Nephron progenitor cell (in vitro differentiated cells): ENCODE measurements around the gene COL28A1.
"Not testable (repeated sequence)": the region's sequence is repeated elsewhere in the genome, so short reads cannot be mapped to it uniquely, and the experiment has no call there.

Experiments
- DNase-seq: peaks from one replicate; pipeline ENCODE4 v3.0.0; 2021
- H3K27ac Mint-ChIP-seq: 2 replicates; pipeline ENCODE4 v1.8.0; 2021; ENCODE audit warnings: mild to moderate bottlenecking, moderate library complexity, mixed read lengths
- H3K27me3 Mint-ChIP-seq: 2 replicates; pipeline ENCODE4 v1.8.0; 2021; ENCODE audit warnings: mild to moderate bottlenecking, low read depth, mixed read lengths; ENCODE audit not compliant: poor library complexity
- H3K36me3 Mint-ChIP-seq: 2 replicates; pipeline ENCODE4 v1.8.0; 2021; ENCODE audit warnings: low read depth, mixed read lengths
- H3K4me1 Mint-ChIP-seq: 2 replicates; pipeline ENCODE4 v1.8.0; 2021; ENCODE audit warnings: mixed read lengths
- H3K4me3 Mint-ChIP-seq: 2 replicates; pipeline ENCODE4 v1.8.0; 2021; ENCODE audit warnings: mild to moderate bottlenecking, moderate library complexity, mixed read lengths
- H3K9me3 Mint-ChIP-seq: 2 replicates; pipeline ENCODE4 v1.8.0; 2021; ENCODE audit warnings: mild to moderate bottlenecking, moderate library complexity, mixed read lengths
- CTCF ChIP-seq: fragments of 200-600 bp; sonication (generic); IDR thresholded peaks from 2 replicates; pipeline ENCODE4 v1.5.0; 2021; ENCODE audit warnings: antibody characterized with exemption

The COL28A1 gene

GRCh38 chr7:7408001-7408770 lies 127.5 kb downstream of the COL28A1 start:
- Mint-ChIP-seq H3K4me3 (no peak overlapping the region), H3K36me3 (peaks cover 6% of the 10 kb centered on the region)

DNA sequence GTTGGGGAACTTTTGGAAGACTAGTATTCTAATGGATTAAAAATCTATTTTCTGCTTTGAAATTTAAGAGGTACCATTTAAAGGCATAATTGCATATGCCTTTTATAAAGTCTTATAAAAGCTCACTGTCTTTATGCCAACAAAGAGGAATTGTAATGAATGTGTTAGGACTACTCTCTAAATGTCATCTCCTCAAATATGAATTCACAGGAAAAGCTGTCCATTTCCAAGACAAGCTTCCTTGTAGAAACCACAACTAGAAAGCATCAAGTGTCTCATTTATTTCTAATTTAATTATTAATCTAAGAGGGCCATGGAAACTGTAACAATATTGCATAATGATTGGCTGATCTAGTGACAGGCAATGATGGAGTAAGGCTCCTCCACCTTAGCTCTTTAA lies 130.2 kb downstream of the COL28A1 start:
- Mint-ChIP-seq H3K9me3 (peaks cover 13% of the 10 kb centered on the region), H3K4me1 (peaks cover 5% of the 10 kb centered on the region), H3K27ac (no peak overlapping the region), H3K4me3 (no peak overlapping the region), H3K27me3 (no peaks in the 10 kb centered on the region), H3K36me3 (peaks cover 6% of the 10 kb centered on the region)
- TF ChIP-seq CTCF: no peak
- DNase-seq: no peak

More at GRCh38 chr7:7408001-7408770, 127.5 kb downstream of the COL28A1 start:
- Mint-ChIP-seq H3K27me3 (peaks cover 3% of the 10 kb centered on the region), H3K9me3 (peaks cover 13% of the 10 kb centered on the region), H3K27ac (no peak overlapping the region), H3K4me1 (peaks cover 5% of the 10 kb centered on the region)
- DNase-seq: no peak
- TF ChIP-seq CTCF: no peak

GRCh38 chr7:7399707-7400106 lies 136.0 kb downstream of the COL28A1 start:
- Mint-ChIP-seq H3K4me1 (peaks cover 5% of the 10 kb centered on the region), H3K9me3 (no peaks in the 10 kb centered on the region), H3K36me3 (no peaks in the 10 kb centered on the region), H3K27ac (no peak overlapping the region), H3K27me3 (no peaks in the 10 kb centered on the region), H3K4me3 (no peak overlapping the region)
- TF ChIP-seq CTCF: no peak
- DNase-seq: no peak

- no peak for DNase-seq
- no peak for TF ChIP-seq CTCF
- no peaks in the 10 kb centered on the region for H3K4me1 Mint-ChIP-seq
- peaks cover 16% of the 10 kb centered on the region for H3K36me3 Mint-ChIP-seq
- no peak overlapping the region for H3K4me3 Mint-ChIP-seq
- no peaks in the 10 kb centered on the region for H3K27me3 Mint-ChIP-seq
- peaks cover 24% of the 10 kb centered on the region for H3K9me3 Mint-ChIP-seq
- H3K27ac Mint-ChIP-seq: no peak overlapping the region
These were observed 139.9 kb downstream of the COL28A1 start for GRCh38 chr7:7395785-7396184.

DNA sequence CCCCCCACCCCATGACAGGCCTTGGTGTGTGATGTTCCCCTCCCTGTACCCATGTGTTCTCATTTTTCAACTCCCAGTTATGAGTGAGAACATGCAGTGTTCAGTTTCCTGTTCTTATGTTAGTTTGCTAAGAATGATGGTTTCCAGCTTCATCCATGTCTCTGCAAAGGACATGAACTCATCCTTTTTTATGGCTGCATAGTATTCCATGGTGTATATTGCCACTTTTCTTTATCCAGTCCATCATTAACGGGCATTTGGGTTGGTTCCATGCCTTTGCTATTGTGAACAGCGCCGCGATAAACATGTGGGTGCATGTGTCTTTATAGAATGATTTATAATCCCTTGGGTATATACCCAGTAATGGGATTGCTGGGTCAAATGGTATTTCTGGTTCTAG lies 147.5 kb downstream of the COL28A1 start:
- H3K4me3 Mint-ChIP-seq, DNase-seq, H3K4me1 Mint-ChIP-seq, H3K27ac Mint-ChIP-seq, H3K27me3 Mint-ChIP-seq: not testable (repeated sequence)
- H3K9me3 Mint-ChIP-seq: peaks cover 52% of the 10 kb centered on the region
- H3K36me3 Mint-ChIP-seq: peaks cover 16% of the 10 kb centered on the region

DNA sequence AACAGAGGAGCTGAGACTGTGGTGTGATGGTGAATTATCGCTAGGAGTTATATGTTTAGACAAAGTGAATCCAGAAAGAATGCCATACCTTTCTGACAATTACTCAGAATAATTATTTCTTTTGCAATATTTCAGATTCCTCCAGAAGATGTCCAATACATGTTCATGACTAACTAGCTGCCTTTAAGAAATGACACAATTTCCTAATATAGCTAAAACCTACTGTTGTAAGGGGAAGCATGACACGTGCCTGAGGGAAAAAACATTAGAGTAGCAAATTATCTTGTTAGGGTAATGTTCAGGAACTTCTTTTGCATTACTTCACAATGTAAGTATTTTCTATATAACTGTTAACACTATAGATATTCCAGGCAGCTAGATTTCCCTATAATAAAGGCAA lies 150.3 kb downstream of the COL28A1 start:
- no peak for DNase-seq
- Mint-ChIP-seq H3K36me3 (no peaks in the 10 kb centered on the region), H3K4me3 (no peak overlapping the region), H3K9me3 (peaks cover 25% of the 10 kb centered on the region), H3K27me3 (peaks cover 7% of the 10 kb centered on the region), H3K27ac (peak overlapping the region; percentile 27), H3K4me1 (no peaks in the 10 kb centered on the region)
- TF ChIP-seq CTCF: no peak
